CD4-positive, alpha-beta memory T cell (primary cell): ENCODE results near the gene RFNG. TPM values are rescaled to one million over a fixed set of nuclear protein-coding genes. Genes with fewer than 3 reads are reported as not detected.

Experiments used
- CTCF ChIA-PET: fragments of 350-600 bp; sonication (Branson Sonifier 250); formaldehyde crosslinking; loops from one replicate; lab custom pipeline; 2021; ENCODE audit warnings: inconsistent platforms; ENCODE audit not compliant: partially characterized antibody; lab: Charles Lee
- POLR2A ChIA-PET: fragments of 350-600 bp; sonication (Branson Sonifier 250); formaldehyde crosslinking; loops from one replicate; lab custom pipeline; 2021; ENCODE audit not compliant: partially characterized antibody; lab: Charles Lee
- DNase-seq, 5 donors: peaks; one replicate each; pipeline versions ENCODE4 v3.0.0 to v3.0.0-alpha.2; 2020 to 2022; ENCODE audit warnings: mixed read lengths in 1 of 5
- H3K27ac ChIP-seq: one replicate; pipeline ENCODE4 v1.7.0; 2013; ENCODE audit warnings: low read depth, low read length
- H3K27me3 ChIP-seq: 2 replicates; pipeline ENCODE4 v1.7.0; 2013; ENCODE audit warnings: mild to moderate bottlenecking, low read length, moderate library complexity; ENCODE audit not compliant: insufficient read depth
- H3K36me3 ChIP-seq: 2 replicates; pipeline ENCODE4 v1.7.0; 2013; ENCODE audit warnings: mild to moderate bottlenecking, low read length, moderate library complexity; ENCODE audit not compliant: insufficient read depth
- H3K4me1 ChIP-seq: 2 replicates; pipeline ENCODE4 v1.7.0; 2013; ENCODE audit warnings: mild to moderate bottlenecking, low read length, moderate library complexity; ENCODE audit not compliant: insufficient read depth
- H3K4me3 ChIP-seq, 2 donors: one replicate each; pipeline ENCODE4 v1.7.0; 2013; ENCODE audit warnings: low read length in 2 of 2, mild to moderate bottlenecking in 1 of 2
- H3K9me3 ChIP-seq, 2 donors: one replicate each; pipeline ENCODE4 v1.7.0; 2013; ENCODE audit warnings: low read length in 2 of 2, control low read depth in 1 of 2; ENCODE audit not compliant: control insufficient read depth in 1 of 2
- H3K27ac Mint-ChIP-seq, 7 donors: one replicate each; pipeline ENCODE4 v1.8.0; 2020 to 2021; ENCODE audit warnings: mixed read lengths in 7 of 7, mild to moderate bottlenecking in 6 of 7, inconsistent platforms in 3 of 7, moderate library complexity in 3 of 7
- H3K27me3 Mint-ChIP-seq, 2 donors: one replicate each; pipeline ENCODE4 v1.8.0; 2020 to 2021; ENCODE audit warnings: mixed read lengths in 2 of 2
- H3K36me3 Mint-ChIP-seq, 2 donors: one replicate each; pipeline ENCODE4 v1.8.0; 2020 to 2021; ENCODE audit warnings: mixed read lengths in 2 of 2, inconsistent platforms in 1 of 2, mild to moderate bottlenecking in 1 of 2
- H3K4me1 Mint-ChIP-seq, 4 donors: one replicate each; pipeline ENCODE4 v1.8.0; 2020 to 2021; ENCODE audit warnings: mixed read lengths in 4 of 4, mild to moderate bottlenecking in 1 of 4
- H3K4me3 Mint-ChIP-seq, 8 donors: one replicate each; pipeline ENCODE4 v1.8.0; 2020 to 2021; ENCODE audit warnings: mixed read lengths in 8 of 8, mild to moderate bottlenecking in 7 of 8, moderate library complexity in 6 of 8, inconsistent platforms in 3 of 8
- H3K9me3 Mint-ChIP-seq, 8 donors: one replicate each; pipeline ENCODE4 v1.8.0; 2020 to 2021; ENCODE audit warnings: mixed read lengths in 8 of 8, mild to moderate bottlenecking in 5 of 8, inconsistent platforms in 3 of 8, moderate library complexity in 1 of 8
- intact Hi-C: fragments of 100-400 bp; cut with micrococcal nuclease; formaldehyde crosslinking; loops from one replicate; pipeline ENCODE4 v1.15.1; 2023
- polyA plus RNA-seq, 2 donors: library from polyadenylated mRNA; unstranded; fragments of 300-500 nt; fragmentation: Illumina TruSeq; gene quantifications; one replicate each; pipeline ENCODE4 v1.2.3, GENCODE V29; 2021
- total RNA-seq, 2 experiments: library from RNA; stranded (reverse); gene quantifications; one replicate each; pipeline ENCODE4 v1.2.3, GENCODE V29; 2021

The RFNG gene
- total and polyA plus RNA-seq, 4 experiments from 2014 or later, result 6.2 to 44.0 (median 22.9) TPM

- H3K4me3 Mint-ChIP-seq, result no peak overlapping the region
- H3K9me3 ChIP-seq, result no peaks in the 10 kb centered on the region
- H3K9me3 Mint-ChIP-seq, result no peaks in the 10 kb centered on the region
- no peaks in the 10 kb centered on the region for H3K27me3 Mint-ChIP-seq
- H3K4me3 ChIP-seq, result no peak overlapping the region
- no peaks in the 10 kb centered on the region for H3K4me1 Mint-ChIP-seq
- POLR2A ChIA-PET, result no interaction called here
- CTCF ChIA-PET, result no interaction called here
- H3K36me3 ChIP-seq, result peaks cover 45% of the 10 kb centered on the region
- no peaks in the 10 kb centered on the region for H3K4me1 ChIP-seq
- peaks cover 7 to 19% of the 10 kb centered on the region in 2 donors for H3K36me3 Mint-ChIP-seq
- intact Hi-C loops, result no loop called here
- H3K27ac ChIP-seq, result no peak overlapping the region
- no peaks in the 10 kb centered on the region for H3K27me3 ChIP-seq
- no peak overlapping the region for H3K27ac Mint-ChIP-seq
- DNase-seq, result peak in 1 of 5 donors; percentile 43
Measured at GRCh38 chr17:82084373-82085030, 32.9 kb upstream of the RFNG start.

- H3K27ac Mint-ChIP-seq, result no peak overlapping the region
- Histone ChIP-seq H3K9me3 (no peaks in the 10 kb centered on the region), H3K27me3 (no peaks in the 10 kb centered on the region), H3K27ac (no peak overlapping the region), H3K4me1 (no peaks in the 10 kb centered on the region), H3K36me3 (peaks cover 43% of the 10 kb centered on the region), H3K4me3 (no peak overlapping the region)
- DNase-seq, result peak in 1 of 5 donors; percentile 21
- POLR2A ChIA-PET, result no interaction called here
- H3K27me3 Mint-ChIP-seq, result no peaks in the 10 kb centered on the region
- H3K4me3 Mint-ChIP-seq, result peak overlapping the region in 1 of 8 donors; percentile 41
- H3K9me3 Mint-ChIP-seq, result no peaks in the 10 kb centered on the region
- H3K36me3 Mint-ChIP-seq, result peaks cover 7 to 17% of the 10 kb centered on the region in 2 donors
- no peaks in the 10 kb centered on the region for H3K4me1 Mint-ChIP-seq
- CTCF ChIA-PET, result no interaction called here
- intact Hi-C loops, result no loop called here
Measured at GRCh38 chr17:82083533-82084359, 32.1 kb upstream of the RFNG start.

- H3K4me3 Mint-ChIP-seq, result no peak overlapping the region
- H3K9me3 Mint-ChIP-seq, result no peaks in the 10 kb centered on the region
- Histone ChIP-seq H3K4me3 (no peak overlapping the region), H3K36me3 (peaks cover 36% of the 10 kb centered on the region), H3K27me3 (no peaks in the 10 kb centered on the region), H3K9me3 (no peaks in the 10 kb centered on the region), H3K4me1 (no peaks in the 10 kb centered on the region), H3K27ac (no peak overlapping the region)
- DNase-seq, result no peak
- no peaks in the 10 kb centered on the region for H3K4me1 Mint-ChIP-seq
- intact Hi-C loops, result no loop called here
- POLR2A ChIA-PET, result no interaction called here
- no peak overlapping the region for H3K27ac Mint-ChIP-seq
- H3K27me3 Mint-ChIP-seq, result no peaks in the 10 kb centered on the region
- CTCF ChIA-PET, result no interaction called here
- H3K36me3 Mint-ChIP-seq, result peaks cover 7 to 16% of the 10 kb centered on the region in 2 donors
Measured at GRCh38 chr17:82083009-82083408, 31.4 kb upstream of the RFNG start.

DNA sequence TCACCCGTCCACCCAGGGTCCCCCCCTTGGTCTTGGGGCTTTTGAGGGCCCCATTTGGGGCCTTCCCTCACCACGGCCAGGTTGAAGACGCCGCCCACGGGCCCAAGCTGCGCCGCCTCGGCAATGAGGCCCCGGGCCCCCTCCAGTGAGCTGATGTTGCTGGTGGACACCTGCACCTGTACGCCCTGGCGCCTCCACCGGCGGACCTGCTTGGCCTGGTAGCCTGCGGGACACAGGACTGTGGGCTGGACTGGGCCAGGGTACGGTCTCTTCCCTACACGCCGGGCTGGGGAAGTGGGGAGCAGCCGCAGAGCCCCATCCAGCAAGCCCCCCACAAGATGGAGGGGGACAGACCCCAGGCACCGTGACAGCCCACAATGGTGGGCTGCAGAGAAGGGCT lies 30.8 kb upstream of the RFNG start:
- POLR2A ChIA-PET, result no interaction called here
- peaks cover 7 to 16% of the 10 kb centered on the region in 2 donors for H3K36me3 Mint-ChIP-seq

DNA sequence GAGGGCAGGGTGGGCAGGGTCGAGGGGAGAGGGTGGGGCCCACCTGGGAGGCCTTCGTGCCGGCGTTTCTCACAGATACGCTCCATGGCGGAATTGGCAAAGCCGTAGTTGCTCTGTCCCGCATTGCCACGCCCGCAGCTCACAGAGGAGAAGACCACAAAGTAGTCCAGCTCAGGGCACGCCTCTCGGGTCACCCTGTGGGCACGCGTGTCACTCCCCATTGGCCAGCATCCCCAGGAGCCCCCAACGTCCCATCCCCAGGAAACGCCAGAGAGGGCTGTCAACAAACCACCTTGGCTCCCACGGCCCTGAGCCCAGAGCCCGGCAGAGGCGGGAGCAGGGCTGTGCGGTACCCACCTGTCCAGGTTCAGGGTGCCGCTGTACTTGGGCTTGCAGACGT lies 30.4 kb upstream of the RFNG start:
- H3K9me3 ChIP-seq, result no peaks in the 10 kb centered on the region
- Mint-ChIP-seq H3K27ac (no peak overlapping the region), H3K4me1 (no peaks in the 10 kb centered on the region), H3K27me3 (no peaks in the 10 kb centered on the region), H3K9me3 (no peaks in the 10 kb centered on the region), H3K36me3 (peaks cover 7 to 16% of the 10 kb centered on the region in 2 donors), H3K4me3 (no peak overlapping the region)
- intact Hi-C loops, result no loop called here
- ChIA-PET CTCF (no interaction called here), POLR2A (no interaction called here)
- peaks cover 27% of the 10 kb centered on the region for H3K36me3 ChIP-seq
- no peaks in the 10 kb centered on the region for H3K27me3 ChIP-seq
- no peak for DNase-seq
- H3K4me1 ChIP-seq, result no peaks in the 10 kb centered on the region
- H3K27ac ChIP-seq, result no peak overlapping the region
- no peak overlapping the region for H3K4me3 ChIP-seq

More for the DNA sequence above, 30.8 kb upstream of the RFNG start:
- intact Hi-C loops, result no loop called here
- Mint-ChIP-seq H3K27ac (no peak overlapping the region), H3K4me1 (no peaks in the 10 kb centered on the region), H3K9me3 (no peaks in the 10 kb centered on the region), H3K4me3 (no peak overlapping the region), H3K27me3 (no peaks in the 10 kb centered on the region)
- Histone ChIP-seq H3K4me3 (no peak overlapping the region), H3K4me1 (no peaks in the 10 kb centered on the region), H3K27me3 (no peaks in the 10 kb centered on the region), H3K27ac (no peak overlapping the region), H3K36me3 (peaks cover 31% of the 10 kb centered on the region), H3K9me3 (no peaks in the 10 kb centered on the region)
- no peak for DNase-seq
- CTCF ChIA-PET, result no interaction called here

DNA sequence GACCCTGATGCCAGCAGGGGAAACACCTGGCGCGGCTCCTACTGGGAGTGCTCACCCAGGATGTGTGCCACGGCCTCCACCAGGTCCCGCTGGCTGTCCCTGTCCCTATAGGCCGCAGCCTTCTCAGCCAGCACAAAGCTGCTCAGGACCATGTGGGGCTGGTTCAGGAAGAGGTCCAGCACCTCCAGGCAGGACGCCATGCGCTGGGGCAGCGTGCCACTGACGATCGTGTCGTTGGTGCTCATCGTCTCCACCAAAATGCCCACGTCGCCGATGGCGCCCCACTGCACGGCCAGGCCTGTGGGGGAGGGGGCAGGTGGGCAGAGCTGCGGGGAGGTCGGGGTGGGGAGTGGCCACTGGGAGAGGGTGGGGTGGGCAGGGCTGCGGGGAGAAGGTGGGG lies 29.9 kb upstream of the RFNG start:
- no peaks in the 10 kb centered on the region for H3K4me1 Mint-ChIP-seq
- no peak overlapping the region for H3K27ac Mint-ChIP-seq
- DNase-seq, result no peak
- no peak overlapping the region for H3K27ac ChIP-seq
- H3K4me3 Mint-ChIP-seq, result no peak overlapping the region
- H3K4me1 ChIP-seq, result no peaks in the 10 kb centered on the region
- peaks cover 24% of the 10 kb centered on the region for H3K36me3 ChIP-seq
- peaks cover 7 to 16% of the 10 kb centered on the region in 2 donors for H3K36me3 Mint-ChIP-seq
- H3K9me3 Mint-ChIP-seq, result peaks cover 0 to 2% (median 0%) of the 10 kb centered on the region in 8 donors
- ChIA-PET CTCF (no interaction called here), POLR2A (no interaction called here)
- no peaks in the 10 kb centered on the region for H3K27me3 Mint-ChIP-seq
- no peaks in the 10 kb centered on the region for H3K9me3 ChIP-seq
- no peak overlapping the region for H3K4me3 ChIP-seq
- intact Hi-C loops, result no loop called here
- no peaks in the 10 kb centered on the region for H3K27me3 ChIP-seq

DNA sequence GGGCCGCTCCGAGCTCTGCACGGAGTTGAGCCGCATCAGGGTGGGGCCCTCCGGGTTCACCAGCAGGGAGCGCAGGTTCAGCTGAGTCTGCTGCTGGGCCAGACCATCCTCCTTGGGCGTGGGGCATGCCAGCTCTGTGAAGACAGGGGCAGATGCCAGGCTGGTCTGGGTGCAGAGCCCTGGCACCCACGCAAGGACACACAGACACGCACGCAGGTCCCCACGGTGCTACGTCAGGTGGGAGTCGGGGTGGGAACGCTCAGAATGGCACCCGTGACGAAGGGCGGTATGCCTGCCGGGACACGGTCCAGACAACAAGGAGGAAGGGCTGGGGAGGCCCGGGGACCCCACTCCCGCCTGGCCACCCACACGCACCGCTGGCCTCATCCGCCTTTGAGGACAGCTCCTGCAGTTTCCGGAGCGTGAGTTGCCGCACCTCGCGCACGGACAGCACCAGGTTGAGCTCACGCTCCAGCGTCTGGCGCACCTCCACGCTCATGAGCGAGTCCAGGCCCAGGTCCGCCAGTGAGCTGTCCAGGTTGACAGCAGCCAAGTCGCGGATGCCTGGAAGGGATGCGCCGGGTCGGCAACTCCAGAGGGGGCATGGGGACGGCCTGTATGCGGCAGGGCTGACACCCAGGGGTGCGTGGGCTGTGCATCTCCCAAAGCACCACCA lies 29.3 kb upstream of the RFNG start:
- Histone ChIP-seq H3K27me3 (no peaks in the 10 kb centered on the region), H3K4me3 (no peak overlapping the region), H3K9me3 (no peaks in the 10 kb centered on the region), H3K4me1 (no peaks in the 10 kb centered on the region), H3K36me3 (peaks cover 21% of the 10 kb centered on the region), H3K27ac (no peak overlapping the region)
- intact Hi-C loops, result no loop called here
- ChIA-PET POLR2A (interaction anchor here (1.1 kb wide), 1 partner anchor 15 kb away, joined by 3 read pairs; the partner anchor contains the start of gene DUS1L), CTCF (no interaction called here)
- Mint-ChIP-seq H3K4me3 (peak overlapping the region in 1 of 8 donors; percentile 46), H3K36me3 (peaks cover 7 to 15% of the 10 kb centered on the region in 2 donors), H3K27ac (no peak overlapping the region), H3K27me3 (no peaks in the 10 kb centered on the region), H3K4me1 (no peaks in the 10 kb centered on the region), H3K9me3 (peaks cover 0 to 4% (median 0%) of the 10 kb centered on the region in 8 donors)
- no peak for DNase-seq
